GM12801 (cell line): ENCODE data around the gene PFN1.

Source experiments
- TF ChIP-seq, protein P1 (sequence below): IDR thresholded peaks from one replicate; pipeline ENCODE4 v1.5.1; 2011; ENCODE audit warnings: control low read depth; ENCODE audit not compliant: insufficient read length; ENCODE audit errors: extremely low read depth

The PFN1 gene

DNA sequence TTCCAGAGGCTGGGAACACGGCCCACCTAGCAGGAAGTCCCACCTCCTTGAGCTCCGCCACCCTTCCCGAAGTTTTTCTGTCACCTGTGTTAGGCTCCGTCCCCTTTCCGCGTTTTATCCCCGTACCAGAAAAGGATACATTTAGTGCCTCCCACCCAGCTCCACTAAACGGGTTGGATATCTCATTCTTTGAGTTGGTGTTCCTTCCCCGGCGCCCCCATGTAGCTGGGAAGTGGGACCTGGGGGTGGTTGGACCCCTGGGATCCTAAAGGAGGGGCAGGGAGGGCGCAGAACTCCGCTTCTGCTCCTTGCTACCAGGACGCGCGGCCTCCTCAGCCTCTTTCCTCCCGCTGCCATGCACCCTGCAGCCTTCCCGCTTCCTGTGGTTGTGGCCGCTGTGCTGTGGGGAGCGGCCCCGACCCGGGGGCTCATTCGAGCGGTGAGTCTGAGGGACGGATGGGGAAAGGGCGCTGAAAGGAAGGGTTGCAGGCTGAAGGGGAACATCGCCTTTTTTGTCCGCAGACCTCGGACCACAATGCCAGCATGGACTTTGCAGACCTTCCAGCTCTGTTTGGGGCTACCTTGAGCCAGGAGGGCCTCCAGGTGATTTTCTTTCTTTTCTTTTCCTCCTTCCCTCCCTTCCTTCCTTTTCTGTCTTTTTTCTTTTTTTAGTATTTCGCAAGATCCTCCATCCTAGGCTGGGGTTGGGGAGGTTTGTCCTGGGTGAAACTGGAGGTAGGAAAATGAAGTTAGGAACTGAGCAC, 7.6 kb downstream of the PFN1 start:
- TF ChIP-seq, protein P1, sequence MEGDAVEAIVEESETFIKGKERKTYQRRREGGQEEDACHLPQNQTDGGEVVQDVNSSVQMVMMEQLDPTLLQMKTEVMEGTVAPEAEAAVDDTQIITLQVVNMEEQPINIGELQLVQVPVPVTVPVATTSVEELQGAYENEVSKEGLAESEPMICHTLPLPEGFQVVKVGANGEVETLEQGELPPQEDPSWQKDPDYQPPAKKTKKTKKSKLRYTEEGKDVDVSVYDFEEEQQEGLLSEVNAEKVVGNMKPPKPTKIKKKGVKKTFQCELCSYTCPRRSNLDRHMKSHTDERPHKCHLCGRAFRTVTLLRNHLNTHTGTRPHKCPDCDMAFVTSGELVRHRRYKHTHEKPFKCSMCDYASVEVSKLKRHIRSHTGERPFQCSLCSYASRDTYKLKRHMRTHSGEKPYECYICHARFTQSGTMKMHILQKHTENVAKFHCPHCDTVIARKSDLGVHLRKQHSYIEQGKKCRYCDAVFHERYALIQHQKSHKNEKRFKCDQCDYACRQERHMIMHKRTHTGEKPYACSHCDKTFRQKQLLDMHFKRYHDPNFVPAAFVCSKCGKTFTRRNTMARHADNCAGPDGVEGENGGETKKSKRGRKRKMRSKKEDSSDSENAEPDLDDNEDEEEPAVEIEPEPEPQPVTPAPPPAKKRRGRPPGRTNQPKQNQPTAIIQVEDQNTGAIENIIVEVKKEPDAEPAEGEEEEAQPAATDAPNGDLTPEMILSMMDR, result no peak

DNA sequence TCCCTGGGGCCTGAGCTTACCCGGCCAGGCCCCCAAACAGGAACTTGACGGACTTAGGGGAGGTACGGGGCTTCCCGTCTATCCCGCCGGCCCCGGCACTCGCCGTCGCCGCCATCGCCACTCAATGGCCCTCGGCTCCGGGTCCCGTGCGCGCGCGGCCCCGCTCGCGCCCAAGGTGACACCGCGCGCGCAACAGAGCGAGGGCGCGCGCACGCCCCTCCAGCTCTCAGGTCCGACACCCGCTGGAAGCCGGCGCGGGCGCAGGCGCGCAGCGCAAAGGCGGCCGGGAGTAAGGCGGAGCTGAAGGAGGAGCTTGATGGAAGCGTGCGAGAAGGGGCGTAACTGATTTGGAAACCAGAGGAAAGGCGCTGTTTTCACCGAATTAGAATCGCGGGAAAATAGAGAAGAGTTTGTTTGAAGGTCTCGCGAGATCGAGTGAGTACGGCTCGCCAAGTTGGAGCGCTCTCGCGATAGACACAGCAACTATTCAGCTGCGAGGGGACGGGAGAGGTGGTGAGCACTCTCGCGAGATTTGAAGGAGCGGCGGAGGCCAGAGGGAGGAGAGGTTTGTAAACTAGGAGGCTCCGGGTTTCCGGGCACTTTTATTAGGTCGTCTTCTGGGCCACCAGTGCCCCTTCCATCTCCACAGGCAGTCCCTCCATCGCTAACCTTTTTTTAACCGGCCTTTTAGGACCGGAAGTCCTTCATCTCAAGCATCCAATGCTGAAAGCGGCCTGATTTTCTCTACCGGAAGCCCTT, 8.4 kb downstream of the PFN1 start, which contains the start of the genes RNF167 and SLC25A11:
RNF167 (plus strand) TSS at position 473 of the 759 bp plus-strand sequence. CDS start 642 bp downstream, outside the sequence.
SLC25A11 (minus strand) TSS at position 251 of the 759 bp plus-strand sequence; CDS start at position 115, 136 bp downstream.
- TF ChIP-seq, protein P1, result no peak

DNA sequence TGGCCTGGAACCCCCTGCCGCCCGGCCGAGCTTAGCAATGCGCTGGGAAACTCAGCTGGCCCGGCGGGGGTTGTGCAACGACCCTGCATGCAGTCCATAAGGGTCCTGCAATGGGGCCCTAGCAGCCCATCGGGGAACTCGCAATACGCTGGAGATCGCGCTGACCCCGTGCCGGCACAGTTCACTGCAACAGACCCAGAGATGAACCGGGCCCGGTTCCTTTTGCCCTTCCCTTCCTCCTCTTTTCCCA, 8.9 kb downstream of the PFN1 start:
- TF ChIP-seq, protein P1, result no peak

DNA sequence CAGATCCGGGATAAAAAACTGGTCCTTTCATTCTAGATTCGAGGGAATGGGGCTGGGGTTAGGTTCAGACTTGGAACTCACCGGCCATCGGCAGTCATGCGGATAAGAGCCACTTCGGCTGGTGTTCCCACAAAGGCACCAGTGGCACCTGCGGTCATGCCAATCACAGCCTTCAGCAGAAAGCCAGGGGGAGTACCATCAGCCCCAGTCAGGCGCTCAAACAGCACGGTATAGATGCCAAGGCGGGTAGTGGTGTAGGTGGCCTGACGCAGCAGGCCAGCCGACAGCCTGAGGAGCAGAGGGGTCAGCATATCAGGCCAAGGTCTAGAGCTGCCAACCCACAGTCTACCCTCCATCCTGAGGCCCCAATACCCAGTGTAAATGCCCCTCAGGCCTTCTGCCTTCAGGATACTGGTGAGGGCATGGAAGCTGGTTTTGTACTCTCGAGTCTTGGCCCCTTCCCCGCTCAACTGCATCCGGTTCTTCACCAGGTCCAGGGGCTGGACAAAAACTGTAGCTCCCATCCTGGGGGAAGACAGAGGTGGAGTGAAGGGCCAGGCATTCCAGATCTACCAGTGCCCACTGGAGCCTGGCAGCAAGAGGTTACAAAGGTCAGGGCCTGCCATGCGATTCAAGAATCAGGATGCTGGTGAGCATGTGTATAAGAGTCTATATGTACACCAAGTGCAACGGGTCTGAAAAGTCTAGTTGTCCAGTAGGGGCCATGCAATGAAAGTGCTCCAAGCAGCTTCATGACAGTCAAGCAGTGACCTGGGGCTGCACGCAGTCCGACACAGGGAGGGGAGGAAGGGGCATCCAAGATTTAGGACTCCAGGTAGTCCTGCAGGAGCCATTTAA, 9.4 kb downstream of the PFN1 start:
- TF ChIP-seq, protein P1, result no peak

DNA sequence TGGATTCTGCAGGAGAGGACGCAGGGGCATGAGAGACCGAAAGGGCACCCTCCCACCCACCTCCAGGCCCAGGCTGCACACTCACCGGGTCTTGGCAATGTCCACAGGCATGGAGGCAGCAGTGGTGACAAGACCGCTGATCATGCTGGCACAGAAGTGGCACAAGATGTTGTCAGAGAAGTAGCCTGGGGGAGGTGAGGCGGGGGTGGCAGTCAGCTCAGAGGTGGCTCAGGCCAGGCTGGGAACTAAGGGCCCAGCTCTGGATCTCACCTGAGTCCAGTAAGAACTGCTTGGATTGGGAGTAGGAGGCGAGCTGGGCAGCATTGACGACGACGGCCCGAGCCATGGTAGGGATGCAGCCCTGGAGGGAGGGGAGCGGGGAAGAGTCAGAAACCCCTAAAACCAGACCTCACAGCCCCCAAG, 10.2 kb downstream of the PFN1 start:
- TF ChIP-seq, protein P1, result no peak

DNA sequence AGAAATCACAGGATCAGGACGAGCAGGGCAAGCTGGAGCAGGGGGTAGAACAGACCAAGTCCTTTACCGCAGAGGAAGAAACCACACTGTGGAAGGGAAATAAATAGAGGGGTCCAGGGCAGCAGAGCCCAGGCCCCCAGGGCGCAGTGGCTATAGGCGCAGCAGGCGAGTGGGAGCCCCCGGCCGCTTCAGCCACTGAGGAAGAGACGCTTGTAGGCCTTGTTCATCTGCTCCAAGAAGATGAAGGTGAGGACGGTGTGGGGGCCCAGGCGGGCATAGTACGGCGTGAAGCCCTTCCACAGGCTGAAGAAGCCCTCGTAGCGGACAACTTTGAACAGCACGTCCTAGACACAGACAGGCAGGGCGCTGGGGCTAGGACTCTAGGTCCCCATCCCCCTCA, 10.8 kb downstream of the PFN1 start:
- TF ChIP-seq, protein P1, result no peak

DNA sequence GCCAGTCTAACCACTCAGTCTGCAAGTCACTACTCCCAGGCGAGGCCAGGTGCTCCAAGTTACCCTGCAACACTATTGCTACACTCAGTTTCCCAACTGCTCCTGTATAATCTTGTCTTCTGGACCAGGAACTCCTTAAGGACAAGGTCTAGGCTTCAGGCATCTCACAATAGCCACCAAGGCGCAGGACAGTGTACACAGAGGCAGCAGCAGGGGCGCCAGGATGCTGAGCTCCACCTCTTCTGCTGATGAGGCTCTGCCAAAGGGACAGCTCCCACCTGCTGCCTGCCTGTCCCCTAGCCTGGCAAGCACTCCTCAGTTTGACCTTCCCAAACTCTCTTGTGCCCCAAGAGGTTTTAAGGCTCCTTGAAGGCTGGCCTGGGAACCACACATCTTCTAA, 11.9 kb downstream of the PFN1 start:
- TF ChIP-seq, protein P1, result no peak
